A673 (cell line): ENCODE results near the gene ZNF385B. TPM values are rescaled to one million over a fixed set of nuclear protein-coding genes. Genes with fewer than 3 reads are reported as not detected.

Experiments used
- BruUV-seq: library from RNA; stranded (reverse); fragments of 400-500 nt; replicated peaks from 2 replicates; lab custom pipeline; 2021; lab: Mats Ljungman, UMichigan
- CTCF ChIA-PET: fragments of 300-600 bp; sonication (Branson Sonifier 250); formaldehyde crosslinking; loops from one replicate; lab custom pipeline; 2022; ENCODE audit warnings: antibody characterized with exemption; lab: Charles Lee
- POLR2A ChIA-PET: fragments of 300-600 bp; sonication (Branson Sonifier 250); formaldehyde crosslinking; loops from one replicate; lab custom pipeline; 2022; ENCODE audit warnings: antibody characterized with exemption; ENCODE audit not compliant: low non-redundant PET; lab: Charles Lee
- DNase-seq: peaks from one replicate; pipeline ENCODE4 v3.0.0-alpha.2; 2015; ENCODE audit warnings: low spot score
- H3K27ac ChIP-seq: fragments of 200-600 bp; sonication (generic); 2 replicates; pipeline ENCODE4 v1.5.1; 2016; ENCODE audit warnings: mixed run types, low read depth, mild to moderate bottlenecking, mixed read lengths, antibody characterized with exemption, low read length; ENCODE audit not compliant: poor library complexity, severe bottlenecking
- H3K27me3 ChIP-seq: fragments of 200-600 bp; sonication (generic); replicated peaks from 2 replicates; pipeline ENCODE4 v1.6.1; 2017; ENCODE audit warnings: mixed run types, low read depth, mild to moderate bottlenecking, mixed read lengths, antibody characterized with exemption, low read length; ENCODE audit not compliant: insufficient read depth, poor library complexity
- H3K36me3 ChIP-seq: fragments of 200-600 bp; sonication (generic); 2 replicates; pipeline ENCODE4 v1.6.1; 2016; ENCODE audit warnings: mixed run types, mild to moderate bottlenecking, mixed read lengths, antibody characterized with exemption, low read length; ENCODE audit not compliant: insufficient read depth, poor library complexity, severe bottlenecking
- H3K4me1 ChIP-seq: fragments of 200-600 bp; sonication (generic); 2 replicates; pipeline ENCODE4 v1.6.1; 2017; ENCODE audit warnings: mixed run types, mild to moderate bottlenecking, mixed read lengths, antibody characterized with exemption, low read length; ENCODE audit not compliant: insufficient read depth, poor library complexity, severe bottlenecking
- H3K4me3 ChIP-seq: fragments of 200-600 bp; sonication (generic); 2 replicates; pipeline ENCODE4 v1.5.1; 2016; ENCODE audit warnings: low read depth, mixed run types, mild to moderate bottlenecking, mixed read lengths, low read length; ENCODE audit not compliant: poor library complexity, severe bottlenecking
- H3K9me3 ChIP-seq: fragments of 200-600 bp; sonication (generic); 2 replicates; pipeline ENCODE4 v1.6.1; 2016; ENCODE audit warnings: mixed run types, low read depth, mild to moderate bottlenecking, mixed read lengths, antibody characterized with exemption, low read length; ENCODE audit not compliant: poor library complexity, severe bottlenecking
- CTCF ChIP-seq: fragments of 300-800, 200-600 bp; sonication (generic); conservative IDR thresholded peaks from 2 replicates; pipeline ENCODE4 v1.5.1; 2017; ENCODE audit warnings: low read depth, mild to moderate bottlenecking, antibody characterized with exemption, low read length, moderate library complexity, mixed read lengths
- EZH2 ChIP-seq: fragments of 200-600 bp; sonication (generic); IDR thresholded peaks from 2 replicates; pipeline ENCODE4 v1.6.1; 2017; ENCODE audit warnings: borderline replicate concordance, low read depth, mild to moderate bottlenecking, mixed read lengths, antibody characterized with exemption, low read length; ENCODE audit not compliant: poor library complexity, severe bottlenecking
- intact Hi-C: fragments of 100-400 bp; cut with micrococcal nuclease; formaldehyde crosslinking; loops from one replicate; pipeline ENCODE4 v1.10.0; 2022; ENCODE audit not compliant: unreplicated experiment
- total RNA-seq: library from RNA; stranded (reverse); gene quantifications from 2 replicates; pipeline ENCODE4 v1.2.3, GENCODE V29; 2021

Gene ZNF385B
- total RNA-seq, 1 experiment from 2014 or later = not detected

GRCh38 chr2:179478771-179479170 is 382.6 kb downstream of the ZNF385B start:
- ChIA-PET POLR2A (no interaction called here), CTCF (no interaction called here)
- intact Hi-C loops = no loop called here

GRCh38 chr2:179470992-179471391 is 390.4 kb downstream of the ZNF385B start:
- no peak overlapping the region for H3K4me3 ChIP-seq
- ChIA-PET CTCF (no interaction called here), POLR2A (no interaction called here)
- no peaks in the 10 kb centered on the region for H3K36me3 ChIP-seq
- DNase-seq = no peak
- no peaks in the 10 kb centered on the region for H3K9me3 ChIP-seq
- TF ChIP-seq EZH2 (no peak), CTCF (no peak)
- no peaks in the 10 kb centered on the region for H3K4me1 ChIP-seq
- no peak overlapping the region for H3K27ac ChIP-seq
- BruUV-seq = no TSS peak
- intact Hi-C loops = no loop called here
- no peaks in the 10 kb centered on the region for H3K27me3 ChIP-seq

More at GRCh38 chr2:179478771-179479170, 382.6 kb downstream of the ZNF385B start:
- Histone ChIP-seq H3K27me3 (no peaks in the 10 kb centered on the region), H3K4me1 (no peaks in the 10 kb centered on the region), H3K27ac (no peak overlapping the region), H3K9me3 (no peaks in the 10 kb centered on the region), H3K4me3 (no peak overlapping the region), H3K36me3 (no peaks in the 10 kb centered on the region)
- DNase-seq = no peak
- no peak for TF ChIP-seq EZH2
- TF ChIP-seq CTCF = no peak
- BruUV-seq = no TSS peak

GRCh38 chr2:179470089-179470488 is 391.3 kb downstream of the ZNF385B start:
- H3K4me3 ChIP-seq = no peak overlapping the region
- BruUV-seq = no TSS peak
- H3K9me3 ChIP-seq = no peaks in the 10 kb centered on the region
- CTCF ChIA-PET = no interaction called here
- H3K36me3 ChIP-seq = no peaks in the 10 kb centered on the region
- POLR2A ChIA-PET = no interaction called here
- H3K4me1 ChIP-seq = no peaks in the 10 kb centered on the region
- intact Hi-C loops = no loop called here
- H3K27ac ChIP-seq = no peak overlapping the region
- no peaks in the 10 kb centered on the region for H3K27me3 ChIP-seq
- TF ChIP-seq CTCF = no peak
- no peak for TF ChIP-seq EZH2
- DNase-seq = no peak
